IMR-90 (cell line): ENCODE data around the gene HBEGF. TPM values are rescaled to one million over a fixed set of nuclear protein-coding genes. Genes with fewer than 3 reads are reported as not detected.
A peak's percentile ranks its signal among the peaks of the same experiment; 100 is the strongest.

Experiments
- ATAC-seq: fragments of 200-7000 bp; cut with Tn5 transposase; 2 replicates; pipeline ENCODE4 v1.9.1; 2020; ENCODE audit warnings: low read depth, mild to moderate bottlenecking, moderate library complexity
- BruUV-seq: library from RNA; stranded (reverse); fragments of 400-500 nt; replicated peaks from 2 replicates; lab custom pipeline; 2021; lab: Mats Ljungman, UMichigan
- CTCF ChIA-PET: fragments of 300-600 bp; formaldehyde crosslinking; extraction: SDS; loops from one replicate; lab custom pipeline; 2021; ENCODE audit warnings: antibody characterized with exemption; lab: Yijun Ruan, JAX
- POLR2A ChIA-PET: fragments of 300-600 bp; sonication (Branson Sonifier 250); formaldehyde crosslinking; loops from one replicate; lab custom pipeline; 2022; ENCODE audit warnings: antibody characterized with exemption; ENCODE audit not compliant: unreplicated experiment; lab: Charles Lee
- DNase-seq: peaks from one replicate; pipeline ENCODE4 v3.0.0; 2013
- H2AFZ ChIP-seq: replicated peaks from 2 replicates; pipeline ENCODE3; 2013; ENCODE audit warnings: low read length, mild to moderate bottlenecking; ENCODE audit not compliant: poor library complexity
- H2AK5ac ChIP-seq: 2 replicates; pipeline ENCODE4 v1.6.1; 2013; ENCODE audit warnings: low read depth, low read length, inconsistent platforms
- H2AK9ac ChIP-seq: replicated peaks from 2 replicates; pipeline ENCODE3; 2013; ENCODE audit warnings: mild to moderate bottlenecking, low read depth, low read length, moderate library complexity; ENCODE audit not compliant: poor library complexity
- H2BK120ac ChIP-seq: 2 replicates; pipeline ENCODE4 v1.6.1; 2013; ENCODE audit warnings: low read depth, low read length, inconsistent platforms
- H2BK15ac ChIP-seq: 3 replicates; pipeline ENCODE4 v1.6.1; 2013; ENCODE audit warnings: low read depth, low read length, inconsistent platforms
- H2BK20ac ChIP-seq: 2 replicates; pipeline ENCODE4 v1.6.1; 2013; ENCODE audit warnings: low read depth, mild to moderate bottlenecking, inconsistent platforms, low read length, moderate library complexity
- H2BK5ac ChIP-seq: 2 replicates; pipeline ENCODE4 v1.6.1; 2013; ENCODE audit warnings: mild to moderate bottlenecking, low read depth, low read length, inconsistent platforms; ENCODE audit not compliant: poor library complexity, severe bottlenecking
- H3K14ac ChIP-seq: replicated peaks from 2 replicates; pipeline ENCODE4 v1.6.1; 2013; ENCODE audit warnings: low read depth, low read length, inconsistent platforms
- H3K18ac ChIP-seq: 2 replicates; pipeline ENCODE4 v1.6.1; 2013; ENCODE audit warnings: low read depth, low read length, control low read depth
- H3K23ac ChIP-seq: 2 replicates; pipeline ENCODE4 v1.6.1; 2013; ENCODE audit warnings: low read depth, low read length, inconsistent platforms
- H3K27ac ChIP-seq: 2 replicates; pipeline ENCODE4 v1.5.1; 2013; ENCODE audit warnings: mild to moderate bottlenecking, control low read depth, low read length; ENCODE audit not compliant: insufficient read depth
- H3K27me3 ChIP-seq: 2 replicates; pipeline ENCODE4 v1.6.1; 2013; ENCODE audit warnings: low read length; ENCODE audit not compliant: control insufficient read depth, insufficient read depth
- H3K36me3 ChIP-seq: 2 replicates; pipeline ENCODE4 v1.6.1; 2013; ENCODE audit warnings: low read length, mixed read lengths; ENCODE audit not compliant: control insufficient read depth, insufficient read depth
- H3K4ac ChIP-seq: 2 replicates; pipeline ENCODE4 v1.6.1; 2013; ENCODE audit warnings: low read depth, low read length, inconsistent platforms
- H3K4me1 ChIP-seq: 2 replicates; pipeline ENCODE4 v1.6.1; 2013; ENCODE audit warnings: low read length, mixed read lengths; ENCODE audit not compliant: control insufficient read depth, insufficient read depth
- H3K4me2 ChIP-seq: 2 replicates; pipeline ENCODE4 v1.6.1; 2013; ENCODE audit warnings: low read depth, mild to moderate bottlenecking, control low read depth, low read length, moderate library complexity
- H3K4me3 ChIP-seq: 2 replicates; pipeline ENCODE4 v1.5.1; 2013; ENCODE audit warnings: low read depth, mild to moderate bottlenecking, control low read depth, low read length, moderate library complexity; ENCODE audit not compliant: insufficient read depth
- H3K56ac ChIP-seq: 2 replicates; pipeline ENCODE4 v1.6.1; 2013; ENCODE audit warnings: low read length, inconsistent platforms; ENCODE audit not compliant: insufficient read depth; ENCODE audit errors: extremely low read depth
- H3K79me1 ChIP-seq, 2 experiments: 2 replicates each; pipeline ENCODE4 v1.6.1; 2013; ENCODE audit warnings: low read length in 2 of 2, inconsistent platforms in 1 of 2, low read depth in 1 of 2
- H3K9ac ChIP-seq: 2 replicates; pipeline ENCODE4 v1.6.1; 2013; ENCODE audit warnings: low read depth, low read length, control low read depth
- H3K9me1 ChIP-seq: 2 replicates; pipeline ENCODE4 v1.6.1; 2013; ENCODE audit warnings: low read length, inconsistent platforms; ENCODE audit not compliant: insufficient read depth
- H3K9me3 ChIP-seq: 2 replicates; pipeline ENCODE4 v1.6.1; 2013; ENCODE audit warnings: low read length; ENCODE audit not compliant: control insufficient read depth, insufficient read depth
- H4K20me1 ChIP-seq: 2 replicates; pipeline ENCODE4 v1.6.1; 2013; ENCODE audit warnings: low read length, inconsistent platforms; ENCODE audit not compliant: insufficient read depth
- H4K5ac ChIP-seq: 2 replicates; pipeline ENCODE4 v1.6.1; 2013; ENCODE audit warnings: mild to moderate bottlenecking, low read depth, low read length, control low read depth
- H4K8ac ChIP-seq, 2 experiments: 2 replicates each; pipeline ENCODE4 v1.6.1; 2013; ENCODE audit warnings: low read depth in 2 of 2, low read length in 2 of 2, control low read depth in 1 of 2, inconsistent platforms in 1 of 2
- H4K91ac ChIP-seq: 2 replicates; pipeline ENCODE4 v1.6.1; 2013; ENCODE audit warnings: low read depth, low read length, inconsistent platforms; ENCODE audit not compliant: insufficient read depth
- BHLHE40 ChIP-seq: fragments of 150-350 bp; IDR thresholded peaks from 2 replicates; pipeline ENCODE4 v1.6.1; 2016; ENCODE audit warnings: mild to moderate bottlenecking, low read depth, low read length
- CEBPB ChIP-seq: IDR thresholded peaks from 2 replicates; pipeline ENCODE4 v1.6.1; 2012; ENCODE audit warnings: low read depth, low read length, improper control_type of control experiment
- CHD1 ChIP-seq: IDR thresholded peaks from 2 replicates; pipeline ENCODE4 v1.6.1; 2012; ENCODE audit warnings: low read depth, low read length, improper control_type of control experiment
- FOS ChIP-seq: fragments of 150-350 bp; IDR thresholded peaks from 2 replicates; pipeline ENCODE4 v1.6.1; 2016; ENCODE audit warnings: low read depth, low read length
- MAFK ChIP-seq: IDR thresholded peaks from 2 replicates; pipeline ENCODE4 v1.6.1; 2012; ENCODE audit warnings: low read depth, low read length, improper control_type of control experiment
- MAZ ChIP-seq: IDR thresholded peaks from 2 replicates; pipeline ENCODE4 v1.6.1; 2012; ENCODE audit warnings: low read depth, mild to moderate bottlenecking, low read length, improper control_type of control experiment, moderate library complexity, borderline replicate concordance
- MXI1 ChIP-seq: IDR thresholded peaks from 2 replicates; pipeline ENCODE4 v1.6.1; 2012; ENCODE audit warnings: low read depth, mild to moderate bottlenecking, low read length, moderate library complexity, borderline replicate concordance
- NFE2L2 ChIP-seq: fragments of 150-350 bp; IDR thresholded peaks from 2 replicates; pipeline ENCODE4 v1.6.1; 2016; ENCODE audit warnings: low read depth, mild to moderate bottlenecking, low read length
- POLR2A ChIP-seq: IDR thresholded peaks from 2 replicates; pipeline ENCODE4 v1.6.1; 2012; ENCODE audit warnings: mild to moderate bottlenecking, low read depth, low read length
- RAD21 ChIP-seq: IDR thresholded peaks from 2 replicates; pipeline ENCODE4 v1.6.1; 2012; ENCODE audit warnings: low read length, improper control_type of control experiment
- RCOR1 ChIP-seq: IDR thresholded peaks from 2 replicates; pipeline ENCODE4 v1.6.1; 2012; ENCODE audit warnings: mild to moderate bottlenecking, low read length, improper control_type of control experiment; ENCODE audit not compliant: insufficient replicate concordance
- RFX5 ChIP-seq: IDR thresholded peaks from 2 replicates; pipeline ENCODE4 v1.8.0; 2012; ENCODE audit warnings: low read depth, mild to moderate bottlenecking, low read length, moderate library complexity
- SMC3 ChIP-seq: fragments of 150-350 bp; IDR thresholded peaks from 2 replicates; pipeline ENCODE4 v1.6.1; 2016; ENCODE audit warnings: low read depth, mild to moderate bottlenecking, antibody characterized with exemption, low read length, moderate library complexity
- WGBS, 2 experiments: methylation state at CpG; one replicate each; pipeline versions ENCODE4 v1.1.5 to v1.1.7; 2013; ENCODE audit warnings: missing lambda C conversion rate in 2 of 2; ENCODE audit not compliant: insufficient read length in 1 of 2; ENCODE audit errors: extremely low coverage in 2 of 2; 5-methylcytosine and 5-hydroxymethylcytosine counted together
- dilution Hi-C: fragments of 300-500 bp; cut with HindIII; formaldehyde crosslinking; loops from one replicate; pipeline ENCODE4 v1.14.3; 2018; ENCODE audit warnings: low sequenced_read_pairs; ENCODE audit not compliant: unreplicated experiment
- in situ Hi-C: fragments of 300-500 bp; cut with MboI; formaldehyde crosslinking; loops from 3 replicates; pipeline ENCODE4 v1.14.3; 2019; ENCODE audit warnings: low sequenced_read_pairs, inconsistent platforms, mixed read lengths
- intact Hi-C: fragments of 100-400 bp; cut with micrococcal nuclease; formaldehyde crosslinking; loops from 2 replicates; pipeline ENCODE4 v1.10.0; 2022
- polyA plus RNA-seq, 3 experiments: library from polyadenylated mRNA; depleted of rRNA; stranded (reverse); fragments of >200 nt; gene quantifications; 2 replicates each; pipeline ENCODE4 v1.2.3, GENCODE V29; 2012; ENCODE audit warnings: low replicate concordance in 1 of 3
- total RNA-seq: library from RNA; depleted of rRNA; stranded (reverse); fragments of >200 nt; gene quantifications from 2 replicates; pipeline ENCODE4 v1.2.3, GENCODE V29; 2012
- TF ChIP-seq, protein P1 (sequence below): conservative IDR thresholded peaks from 2 replicates; pipeline ENCODE4 v1.5.1; 2012; ENCODE audit warnings: mild to moderate bottlenecking, low read depth, low read length, improper control_type of control experiment
- TF ChIP-seq, protein P2 (sequence below): fragments of 150-350 bp; IDR thresholded peaks from 2 replicates; pipeline ENCODE4 v1.6.1; 2017; ENCODE audit warnings: mild to moderate bottlenecking, antibody characterized with exemption, low read length, low read depth
- TF ChIP-seq, protein P3 (sequence below): fragments of 150-350 bp; IDR thresholded peaks from 2 replicates; pipeline ENCODE4 v1.6.1; 2016; ENCODE audit warnings: low read depth, mild to moderate bottlenecking, low read length, moderate library complexity, borderline replicate concordance

Gene HBEGF
- total and polyA plus RNA-seq, 2 of the 4 experiments (the other 2 are of a cell fraction): 18.8 to 36.1 TPM

DNA sequence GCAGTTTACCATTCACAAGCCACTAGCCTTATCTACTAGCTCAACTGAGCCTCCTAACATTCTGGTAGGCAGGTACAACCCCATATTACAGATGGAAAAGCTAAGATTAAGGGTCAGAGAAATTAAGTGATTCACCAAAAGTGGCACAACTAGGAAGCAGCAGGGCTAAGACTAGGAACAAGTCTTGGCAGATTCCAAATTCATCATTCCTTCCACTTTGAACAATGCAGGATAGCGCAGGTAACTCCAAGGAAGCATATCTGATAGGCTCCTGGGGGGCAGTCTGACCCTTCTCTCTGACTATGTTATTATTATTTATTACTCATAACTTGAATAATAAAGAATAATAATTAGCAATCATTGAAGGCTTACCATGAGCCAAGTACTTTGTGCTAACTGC lies 8.5 kb downstream of the HBEGF start:
- CTCF ChIA-PET: interaction anchor here (2.4 to 2.8 kb wide), 2 partner anchors 8 to 93 kb away, joined by 10 to 14 read pairs; partner anchors contain the start of gene HBEGF

More for the DNA sequence above, 8.5 kb downstream of the HBEGF start:
- in situ Hi-C loops (no loop called here), dilution Hi-C loops (no loop called here), intact Hi-C loops (no loop called here)
- WGBS, 2 experiments: no CpG with 5 or more reads among the region's 1 CpG
- no peak overlapping the region; the same call in 1 of the 2 replicates for H3K4ac ChIP-seq
- H3K4me1 ChIP-seq: peaks cover 6% of the 10 kb centered on the region
- no peak for TF ChIP-seq RFX5
- TF ChIP-seq MXI1: no peak
- TF ChIP-seq MAZ: no peak
- TF ChIP-seq BHLHE40: no peak
- TF ChIP-seq RAD21: no peak
- no peak for TF ChIP-seq MAFK
- TF ChIP-seq FOS: no peak
- TF ChIP-seq, protein P1, sequence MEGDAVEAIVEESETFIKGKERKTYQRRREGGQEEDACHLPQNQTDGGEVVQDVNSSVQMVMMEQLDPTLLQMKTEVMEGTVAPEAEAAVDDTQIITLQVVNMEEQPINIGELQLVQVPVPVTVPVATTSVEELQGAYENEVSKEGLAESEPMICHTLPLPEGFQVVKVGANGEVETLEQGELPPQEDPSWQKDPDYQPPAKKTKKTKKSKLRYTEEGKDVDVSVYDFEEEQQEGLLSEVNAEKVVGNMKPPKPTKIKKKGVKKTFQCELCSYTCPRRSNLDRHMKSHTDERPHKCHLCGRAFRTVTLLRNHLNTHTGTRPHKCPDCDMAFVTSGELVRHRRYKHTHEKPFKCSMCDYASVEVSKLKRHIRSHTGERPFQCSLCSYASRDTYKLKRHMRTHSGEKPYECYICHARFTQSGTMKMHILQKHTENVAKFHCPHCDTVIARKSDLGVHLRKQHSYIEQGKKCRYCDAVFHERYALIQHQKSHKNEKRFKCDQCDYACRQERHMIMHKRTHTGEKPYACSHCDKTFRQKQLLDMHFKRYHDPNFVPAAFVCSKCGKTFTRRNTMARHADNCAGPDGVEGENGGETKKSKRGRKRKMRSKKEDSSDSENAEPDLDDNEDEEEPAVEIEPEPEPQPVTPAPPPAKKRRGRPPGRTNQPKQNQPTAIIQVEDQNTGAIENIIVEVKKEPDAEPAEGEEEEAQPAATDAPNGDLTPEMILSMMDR: no peak
- no peak for TF ChIP-seq RCOR1
- TF ChIP-seq NFE2L2: no peak
- TF ChIP-seq, protein P2, sequence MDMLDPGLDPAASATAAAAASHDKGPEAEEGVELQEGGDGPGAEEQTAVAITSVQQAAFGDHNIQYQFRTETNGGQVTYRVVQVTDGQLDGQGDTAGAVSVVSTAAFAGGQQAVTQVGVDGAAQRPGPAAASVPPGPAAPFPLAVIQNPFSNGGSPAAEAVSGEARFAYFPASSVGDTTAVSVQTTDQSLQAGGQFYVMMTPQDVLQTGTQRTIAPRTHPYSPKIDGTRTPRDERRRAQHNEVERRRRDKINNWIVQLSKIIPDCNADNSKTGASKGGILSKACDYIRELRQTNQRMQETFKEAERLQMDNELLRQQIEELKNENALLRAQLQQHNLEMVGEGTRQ: no peak
- no peak for TF ChIP-seq SMC3
- no peak for TF ChIP-seq CHD1
- no peak for TF ChIP-seq CEBPB
- TF ChIP-seq POLR2A: no peak
- TF ChIP-seq, protein P3, sequence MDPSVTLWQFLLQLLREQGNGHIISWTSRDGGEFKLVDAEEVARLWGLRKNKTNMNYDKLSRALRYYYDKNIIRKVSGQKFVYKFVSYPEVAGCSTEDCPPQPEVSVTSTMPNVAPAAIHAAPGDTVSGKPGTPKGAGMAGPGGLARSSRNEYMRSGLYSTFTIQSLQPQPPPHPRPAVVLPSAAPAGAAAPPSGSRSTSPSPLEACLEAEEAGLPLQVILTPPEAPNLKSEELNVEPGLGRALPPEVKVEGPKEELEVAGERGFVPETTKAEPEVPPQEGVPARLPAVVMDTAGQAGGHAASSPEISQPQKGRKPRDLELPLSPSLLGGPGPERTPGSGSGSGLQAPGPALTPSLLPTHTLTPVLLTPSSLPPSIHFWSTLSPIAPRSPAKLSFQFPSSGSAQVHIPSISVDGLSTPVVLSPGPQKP: no peak
- POLR2A ChIA-PET: interaction anchor here (0.5 to 0.6 kb wide), 2 partner anchors 15 to 94 kb away, joined by 7 to 9 read pairs; no protein-coding TSS in a partner anchor
- no peak overlapping the region for H4K8ac ChIP-seq
- no peak overlapping the region for H2BK5ac ChIP-seq
- H3K79me1 ChIP-seq: peaks cover 25 to 57% of the 10 kb centered on the region in 2 experiments
- no peak overlapping the region for H3K18ac ChIP-seq
- no peak overlapping the region for H2BK120ac ChIP-seq
- no peaks in the 10 kb centered on the region for H3K9me3 ChIP-seq
- no peak overlapping the region for H4K5ac ChIP-seq
- H4K91ac ChIP-seq: no peak overlapping the region
- H3K4me2 ChIP-seq: no peak overlapping the region
- H3K14ac ChIP-seq: 0 out of 2 replicates have a peak overlapping the region, but pooled peaks have one; percentile 72
- no peak overlapping the region; the same call in 1 of the 2 replicates for H2BK20ac ChIP-seq
- H3K27ac ChIP-seq: no peak overlapping the region
- H3K27me3 ChIP-seq: no peaks in the 10 kb centered on the region
- BruUV-seq: no TSS peak
- H2AFZ ChIP-seq: no peak overlapping the region
- H2AK9ac ChIP-seq: no peak overlapping the region
- no peak overlapping the region for H3K4me3 ChIP-seq
- no peak for ATAC-seq
- peak overlapping the region; percentile 34; the same call in 1 of the 2 replicates for H3K23ac ChIP-seq
- no peaks in the 10 kb centered on the region; the same call in none of the 2 replicates for H4K20me1 ChIP-seq
- H2AK5ac ChIP-seq: no peak overlapping the region
- H3K56ac ChIP-seq: no peak overlapping the region
- H2BK15ac ChIP-seq: no peak overlapping the region
- H3K36me3 ChIP-seq: peaks cover 21% of the 10 kb centered on the region
- H3K9ac ChIP-seq: no peak overlapping the region
- H3K9me1 ChIP-seq: peaks cover 21% of the 10 kb centered on the region
- no peak for DNase-seq
